HG03575 (cell line): Measurements from ENCODE around the gene KCNMB3.
"Not testable (repeated sequence)": the region's sequence is repeated elsewhere in the genome, so short reads cannot be mapped to it uniquely, and the experiment has no call there.

ENCODE experiments used
- ATAC-seq: cut with Tn5 transposase; IDR thresholded peaks from one replicate; pipeline ENCODE4 v1.9.1; 2021; ENCODE audit not compliant: unreplicated experiment, insufficient number of reproducible peaks, low FRiP score; ENCODE audit errors: extremely low read depth

The KCNMB3 gene, protein sequence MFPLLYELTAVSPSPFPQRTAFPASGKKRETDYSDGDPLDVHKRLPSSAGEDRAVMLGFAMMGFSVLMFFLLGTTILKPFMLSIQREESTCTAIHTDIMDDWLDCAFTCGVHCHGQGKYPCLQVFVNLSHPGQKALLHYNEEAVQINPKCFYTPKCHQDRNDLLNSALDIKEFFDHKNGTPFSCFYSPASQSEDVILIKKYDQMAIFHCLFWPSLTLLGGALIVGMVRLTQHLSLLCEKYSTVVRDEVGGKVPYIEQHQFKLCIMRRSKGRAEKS

DNA sequence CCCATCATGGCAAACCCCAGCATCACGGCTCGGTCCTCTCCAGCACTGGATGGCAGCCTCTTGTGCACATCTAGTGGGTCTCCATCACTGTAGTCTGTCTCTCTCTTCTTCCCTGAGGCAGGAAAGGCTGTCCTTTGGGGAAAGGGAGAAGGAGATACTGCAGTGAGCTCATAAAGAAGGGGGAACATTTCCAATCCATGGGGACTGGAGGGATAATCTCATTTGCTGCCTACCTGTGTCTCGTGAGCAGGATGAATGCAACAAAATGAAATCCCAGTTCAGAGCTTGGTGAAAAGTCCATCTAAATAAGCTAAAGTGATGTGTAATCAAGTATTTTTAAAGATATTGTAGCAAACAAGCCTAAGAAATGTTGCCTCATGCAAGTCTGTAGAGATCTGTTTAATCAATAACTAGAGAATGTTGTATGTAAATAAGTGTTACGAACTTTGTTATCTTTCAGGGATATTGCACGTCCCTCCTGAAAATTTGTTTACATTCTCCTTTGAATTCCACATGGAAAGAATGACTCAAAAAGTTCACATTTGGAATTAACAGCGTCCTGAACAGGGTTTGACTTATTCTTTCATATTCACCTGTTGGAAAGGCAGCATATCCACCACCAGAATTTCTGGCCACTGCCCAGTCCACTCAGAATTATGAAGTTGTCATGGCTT is at the start of gene KCNMB3:
TSS of gene KCNMB3 (minus strand) at position 312 of the 674 bp plus-strand sequence. CDS start at position 188, 124 bp downstream.
- no peak for ATAC-seq

DNA sequence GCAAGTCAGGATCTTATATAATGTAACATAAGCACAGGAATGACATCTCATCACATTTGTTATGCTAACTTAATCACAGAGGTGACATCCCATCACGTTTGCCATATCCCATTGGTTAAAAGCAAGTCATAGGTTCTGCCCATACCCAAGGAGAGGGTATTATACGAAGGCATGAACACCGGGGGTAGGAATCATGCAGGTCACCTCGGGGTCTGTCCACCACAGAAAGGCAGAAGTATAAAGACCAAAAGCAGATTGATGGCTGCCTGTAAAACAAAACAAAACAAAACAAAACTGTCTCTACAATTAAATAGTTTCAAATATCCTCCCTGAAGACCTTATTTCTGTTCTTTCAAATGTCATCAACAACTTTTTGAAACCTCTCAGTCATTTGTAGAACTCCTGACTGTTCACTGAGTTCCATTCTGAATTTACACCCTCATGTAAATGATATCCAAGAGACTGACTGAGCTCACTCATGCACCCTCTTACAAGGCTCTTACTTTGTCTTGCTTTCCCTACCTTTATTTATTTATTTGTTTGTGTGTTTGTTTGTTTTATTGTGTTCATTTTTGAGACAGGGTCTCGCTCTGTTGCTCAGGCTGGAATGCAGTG is 49.2 kb upstream of the KCNMB3 start:
- ATAC-seq, result no peak

DNA sequence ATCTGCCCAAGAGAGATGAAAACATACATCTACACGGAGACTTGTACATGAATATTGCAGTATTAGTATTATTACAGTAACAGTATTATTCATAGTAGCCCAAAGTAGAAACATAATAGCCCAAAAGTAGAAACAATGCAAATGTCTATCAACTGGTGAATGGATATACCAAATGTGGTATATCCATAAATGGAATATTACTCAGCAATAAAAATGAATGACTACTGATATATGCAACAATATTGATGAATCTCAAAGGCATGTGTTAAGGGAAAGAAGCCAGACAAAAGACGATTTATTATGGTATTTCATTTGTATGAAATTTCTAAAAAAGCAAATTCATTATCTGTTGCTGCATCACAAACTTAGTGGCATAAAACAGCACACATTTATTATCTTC is 48.4 kb upstream of the KCNMB3 start:
- ATAC-seq, result no peak

DNA sequence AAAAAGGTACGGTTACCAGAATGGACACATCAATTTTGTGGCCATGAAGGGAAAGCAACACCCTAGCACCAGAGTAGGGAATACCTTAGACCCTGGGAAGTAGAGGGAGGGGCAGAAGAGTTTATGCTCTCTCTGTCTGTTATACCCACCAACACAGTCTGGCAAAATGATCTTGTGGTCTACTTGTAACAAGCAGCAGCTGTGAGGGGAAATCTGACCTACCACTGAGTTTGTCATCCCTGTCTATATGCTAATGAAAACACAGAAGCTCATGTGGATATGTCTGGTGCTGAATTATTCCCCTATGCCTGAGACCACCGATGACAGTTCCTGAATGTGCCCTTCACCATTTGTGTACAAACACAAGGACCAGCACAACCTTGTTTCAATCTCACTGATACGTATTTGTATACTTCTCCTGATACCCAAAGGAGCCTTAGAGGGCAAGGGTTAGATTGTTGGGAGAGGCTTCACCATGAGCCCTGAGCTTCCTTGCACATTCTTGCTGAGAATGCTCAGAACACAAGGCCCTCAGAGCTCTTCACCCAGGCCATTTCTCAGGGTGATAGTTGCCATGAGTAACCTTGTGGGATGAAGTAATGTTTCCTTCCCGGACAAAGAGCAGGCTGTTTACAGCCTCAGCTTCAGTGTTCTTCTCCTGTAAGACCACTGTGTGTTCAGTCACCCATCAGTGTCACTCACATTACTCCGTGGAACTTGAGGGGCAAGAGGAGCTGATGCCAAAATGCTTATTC is 47.2 kb upstream of the KCNMB3 start:
- no peak for ATAC-seq

DNA sequence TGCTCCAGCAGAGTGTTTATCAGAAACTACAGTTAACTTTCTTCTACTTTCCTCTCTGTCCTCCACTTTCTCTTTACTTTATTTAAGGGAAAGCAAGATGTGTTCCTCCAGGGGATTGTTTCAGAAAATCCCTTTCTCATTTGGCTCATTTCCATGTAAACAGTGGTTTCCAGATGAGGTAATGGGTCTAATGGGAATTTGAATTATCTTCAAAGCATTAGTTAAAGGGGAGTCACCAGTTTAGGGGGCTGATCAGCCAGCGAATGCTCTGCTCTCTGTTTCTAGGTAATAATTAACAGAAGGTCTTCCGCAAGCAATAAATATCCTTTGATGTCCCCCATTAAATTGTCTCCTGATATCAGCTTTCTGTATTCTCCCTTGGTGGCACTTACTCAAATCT is 41.5 kb upstream of the KCNMB3 start:
- no peak for ATAC-seq

DNA sequence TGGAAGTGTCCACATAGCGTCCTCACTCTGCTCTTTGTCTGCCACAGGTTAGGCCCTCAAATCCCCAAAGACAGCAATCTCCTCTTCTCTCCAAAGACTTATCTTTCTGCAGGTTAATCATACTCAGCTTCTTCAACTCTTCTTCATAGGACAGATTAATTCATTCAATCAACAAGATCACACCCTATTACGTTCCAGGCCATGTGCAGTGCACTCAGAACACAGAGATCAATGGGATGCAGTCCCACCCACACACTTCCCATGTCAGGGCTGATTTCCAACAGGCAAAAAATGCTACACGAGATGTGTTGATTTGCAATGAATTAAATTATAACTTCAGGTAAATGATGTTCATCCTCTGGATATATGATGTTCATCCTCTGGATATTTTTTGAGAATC is 38.4 kb upstream of the KCNMB3 start:
- no peak for ATAC-seq

DNA sequence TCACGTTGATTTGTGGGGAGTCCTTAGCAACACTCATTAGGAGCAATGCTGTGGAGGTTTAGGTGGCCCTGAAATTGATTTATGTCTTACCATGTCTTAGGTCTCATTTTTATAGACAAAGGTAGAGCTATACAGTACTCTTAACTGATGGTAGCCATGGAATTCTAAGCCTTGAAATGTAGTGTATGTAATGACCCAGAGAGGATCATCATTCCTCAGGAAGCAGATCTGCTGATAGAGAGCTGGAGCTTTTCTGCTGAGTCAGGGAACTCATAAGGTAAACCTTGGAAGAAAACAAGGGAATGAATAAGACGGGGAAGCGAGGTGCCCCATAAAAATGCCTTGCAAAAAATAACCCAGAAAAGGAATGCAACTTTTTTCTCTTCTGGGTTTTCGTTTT is 37.9 kb upstream of the KCNMB3 start:
- no peak for ATAC-seq

DNA sequence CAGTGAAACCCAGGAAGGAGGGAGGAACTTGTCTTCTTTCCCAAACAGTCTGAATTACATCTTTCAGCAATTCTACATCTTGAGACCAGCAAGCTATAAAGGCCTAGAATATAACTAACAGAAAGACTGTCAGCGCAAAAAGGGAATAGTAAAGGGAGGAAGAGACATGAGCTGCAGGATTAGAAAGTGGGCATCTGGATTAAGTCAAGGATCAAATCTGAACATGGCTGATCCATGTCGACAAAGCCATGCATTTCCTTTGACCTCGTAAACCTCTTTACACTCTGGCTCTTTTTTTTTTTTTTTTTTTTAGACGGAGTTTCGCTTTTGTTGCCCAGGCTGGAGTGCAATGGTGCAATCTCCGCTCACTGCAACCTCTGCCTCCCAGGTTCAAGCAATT is 35.4 kb upstream of the KCNMB3 start:
- ATAC-seq, result no peak

DNA sequence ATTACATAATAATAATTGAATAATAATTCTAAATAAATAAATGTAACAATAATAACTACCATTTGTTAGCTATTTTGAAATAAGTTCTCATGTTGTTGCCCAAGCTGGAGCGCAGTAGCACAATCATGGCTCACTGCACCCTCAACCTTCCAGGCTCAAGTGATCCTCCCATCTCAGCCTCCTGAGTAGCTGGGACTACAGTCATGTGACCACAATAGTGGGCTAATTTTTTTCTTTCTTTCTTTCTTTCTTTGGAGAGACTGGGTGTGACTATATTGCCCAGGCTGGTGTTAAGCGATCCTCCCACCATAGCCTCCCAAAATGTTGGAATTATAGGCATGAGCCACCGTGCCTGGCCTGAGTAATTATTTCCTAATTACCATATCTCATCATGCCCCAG is 30.9 kb upstream of the KCNMB3 start:
- ATAC-seq, result no peak

DNA sequence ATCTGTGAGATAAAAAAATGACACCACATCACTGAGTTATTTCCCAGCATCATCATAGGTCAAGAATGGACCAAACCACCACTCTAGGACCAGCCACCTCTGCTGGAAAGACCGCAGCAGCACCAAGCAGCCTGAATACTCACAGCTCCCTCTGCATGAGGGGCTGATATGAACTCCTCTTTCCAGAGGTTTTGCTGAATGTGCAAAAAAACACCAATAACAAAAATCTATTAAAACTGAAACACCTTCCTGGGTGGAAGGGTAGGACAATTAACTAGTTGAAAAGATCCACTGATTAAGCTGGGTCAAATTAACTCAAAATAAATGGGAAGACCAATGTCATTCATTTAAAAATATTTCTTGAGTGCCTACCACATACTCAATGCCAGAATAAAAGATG is 28.9 kb upstream of the KCNMB3 start:
- no peak for ATAC-seq

DNA sequence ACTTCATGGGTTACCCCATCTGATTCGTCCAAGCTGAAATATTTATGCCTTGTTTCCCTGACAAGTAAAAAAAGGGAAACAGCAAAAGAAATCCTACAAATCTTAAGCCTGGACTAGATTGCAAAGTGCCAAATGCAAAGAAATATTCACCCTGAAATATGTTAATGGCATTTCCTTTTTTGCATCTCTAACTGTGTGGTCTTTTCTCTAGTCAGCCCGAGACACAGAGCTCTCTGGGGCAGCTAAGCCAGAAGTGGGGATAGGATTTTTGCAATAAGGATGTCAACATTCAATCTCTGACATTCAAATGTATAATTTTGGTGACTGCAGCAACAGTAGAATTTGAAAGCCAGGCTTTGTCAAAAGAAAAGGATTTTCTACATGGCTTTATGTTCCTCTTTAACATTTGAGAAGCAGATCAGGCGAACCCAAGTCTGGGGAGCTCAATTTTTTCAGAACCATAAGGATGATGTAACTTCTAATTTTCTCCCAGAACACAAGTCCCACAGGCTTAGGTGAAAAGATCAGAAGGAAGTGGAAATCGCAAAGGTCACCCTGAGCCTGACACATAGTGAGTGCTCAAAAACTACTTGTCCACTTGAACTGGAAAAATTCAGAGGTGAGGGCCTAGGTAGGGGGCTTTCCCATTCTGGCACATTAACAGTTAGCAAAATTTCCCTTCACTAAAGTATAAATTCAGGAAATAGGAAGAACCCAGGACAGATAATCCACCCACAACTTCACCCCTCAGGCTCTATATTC is 28.2 kb upstream of the KCNMB3 start:
- no peak for ATAC-seq

DNA sequence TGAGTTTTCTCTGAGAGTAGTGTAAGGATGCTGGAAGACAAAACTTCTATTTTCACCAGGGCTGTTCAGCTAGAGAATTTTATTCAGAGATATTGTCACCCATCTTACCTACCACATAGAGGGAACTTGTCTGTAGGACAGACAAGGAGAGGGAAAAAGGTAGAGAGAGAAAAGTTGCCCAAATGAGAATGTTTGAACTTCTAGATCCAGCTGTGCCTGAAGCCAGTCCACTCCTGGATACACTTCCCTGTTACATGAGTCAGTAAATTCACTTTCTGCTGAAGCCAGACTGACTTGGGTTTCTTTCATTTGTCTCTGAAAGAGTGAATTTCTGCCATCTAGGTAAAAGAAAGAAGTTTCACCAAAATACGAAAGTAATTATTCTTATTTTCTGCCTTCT is 27.2 kb upstream of the KCNMB3 start:
- ATAC-seq, result no peak

DNA sequence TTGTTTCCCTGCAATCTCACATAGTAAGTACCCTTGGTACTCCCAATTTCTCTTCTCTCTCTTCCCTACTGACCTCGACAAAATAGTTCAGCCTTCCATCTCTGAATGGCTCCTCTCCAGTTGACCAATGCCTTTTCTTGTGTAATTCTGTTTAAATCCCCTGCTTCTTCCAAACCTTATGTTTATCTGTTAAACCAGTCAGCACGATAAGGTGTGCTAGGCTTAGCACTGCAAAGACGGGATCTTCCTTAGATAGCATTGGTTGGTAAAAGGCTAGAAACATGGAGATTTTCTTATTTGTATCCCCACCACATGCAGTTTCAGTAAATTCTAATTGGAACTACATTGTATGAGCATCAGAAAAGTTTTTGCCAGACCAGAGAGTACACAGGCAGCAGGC is 25.8 kb upstream of the KCNMB3 start:
- ATAC-seq, result no peak

DNA sequence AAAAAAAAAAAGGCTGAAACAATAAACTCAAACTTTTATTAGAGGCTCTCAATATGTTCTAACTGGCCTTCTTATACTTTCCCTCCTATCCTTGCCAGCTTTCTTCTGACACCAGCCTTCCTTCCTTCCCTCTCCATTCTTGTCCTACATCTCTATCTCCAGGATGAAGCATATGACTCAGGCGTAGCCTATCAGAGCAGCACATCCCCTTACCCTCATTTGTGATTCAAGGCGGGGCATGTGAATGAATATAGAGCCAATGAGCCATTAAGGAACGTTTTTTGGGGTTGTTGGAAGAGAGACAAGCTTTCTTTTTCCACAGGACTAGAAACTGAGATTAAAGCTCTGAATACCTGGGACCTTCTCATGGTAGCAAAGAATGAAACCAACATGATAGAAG is 25.1 kb upstream of the KCNMB3 start:
- no peak for ATAC-seq

DNA sequence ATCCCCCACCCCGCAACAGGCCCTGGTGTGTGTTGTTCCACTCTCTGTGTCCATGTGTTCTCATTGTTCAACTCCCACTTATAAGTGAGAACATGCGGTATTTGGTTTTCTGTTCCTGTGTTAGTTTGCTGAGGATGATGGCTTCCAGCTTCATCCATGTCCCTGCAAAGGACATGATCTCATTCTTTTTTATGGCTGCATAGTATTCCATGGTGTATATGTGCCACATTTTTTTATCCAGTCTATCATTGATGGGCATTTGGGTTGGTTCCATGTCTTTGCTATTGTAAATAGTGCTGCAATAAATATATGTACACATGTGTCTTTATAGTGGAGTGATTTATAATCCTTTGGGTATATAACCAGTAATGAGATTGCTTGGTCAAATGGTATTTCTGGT is 23.5 kb upstream of the KCNMB3 start:
- not testable (repeated sequence) for ATAC-seq

DNA sequence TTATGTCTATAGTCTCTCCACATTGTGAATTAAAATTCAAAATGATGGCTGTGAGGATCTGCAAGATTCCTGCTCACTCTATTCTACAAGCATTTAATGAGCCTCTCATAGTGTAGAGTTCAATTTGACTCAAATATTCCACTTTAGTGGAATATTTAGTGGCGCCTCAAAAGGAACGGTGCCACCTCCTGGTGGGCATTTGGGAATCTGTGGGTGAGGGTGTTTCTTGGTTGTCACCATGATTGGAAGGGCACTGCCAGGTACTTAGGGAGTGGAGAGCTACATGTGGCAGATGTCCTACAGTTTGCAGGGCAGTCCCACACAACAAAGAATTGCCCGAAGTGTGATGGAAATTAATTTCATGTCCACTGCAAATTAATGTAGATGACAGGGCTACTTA is 21.5 kb upstream of the KCNMB3 start:
- no peak for ATAC-seq

DNA sequence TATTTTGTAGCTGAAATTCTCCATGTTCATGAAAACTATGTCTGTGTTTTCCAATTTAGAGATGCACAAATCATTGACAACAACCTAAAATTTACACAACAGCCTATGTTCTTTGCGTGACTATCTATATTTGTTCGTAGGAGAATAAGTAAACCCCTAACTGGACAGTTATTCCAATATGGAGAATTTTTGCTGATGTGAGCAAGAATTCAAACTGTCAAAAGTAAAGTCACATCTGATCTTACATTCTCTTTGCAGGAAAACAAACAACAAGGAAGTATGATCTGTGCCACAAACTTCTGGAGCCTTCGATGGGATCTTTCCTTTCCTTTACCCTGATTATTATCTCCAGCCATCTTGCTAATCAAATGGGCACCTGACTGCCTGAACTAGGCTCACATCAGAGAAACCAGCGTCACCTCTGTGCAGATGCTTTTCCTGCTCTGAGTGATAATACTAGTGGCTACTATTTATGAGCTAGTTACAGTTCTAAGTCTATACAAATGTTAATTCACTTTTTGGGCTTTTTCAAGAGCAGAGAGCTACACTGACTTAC is 18.3 kb upstream of the KCNMB3 start:
- no peak for ATAC-seq

DNA sequence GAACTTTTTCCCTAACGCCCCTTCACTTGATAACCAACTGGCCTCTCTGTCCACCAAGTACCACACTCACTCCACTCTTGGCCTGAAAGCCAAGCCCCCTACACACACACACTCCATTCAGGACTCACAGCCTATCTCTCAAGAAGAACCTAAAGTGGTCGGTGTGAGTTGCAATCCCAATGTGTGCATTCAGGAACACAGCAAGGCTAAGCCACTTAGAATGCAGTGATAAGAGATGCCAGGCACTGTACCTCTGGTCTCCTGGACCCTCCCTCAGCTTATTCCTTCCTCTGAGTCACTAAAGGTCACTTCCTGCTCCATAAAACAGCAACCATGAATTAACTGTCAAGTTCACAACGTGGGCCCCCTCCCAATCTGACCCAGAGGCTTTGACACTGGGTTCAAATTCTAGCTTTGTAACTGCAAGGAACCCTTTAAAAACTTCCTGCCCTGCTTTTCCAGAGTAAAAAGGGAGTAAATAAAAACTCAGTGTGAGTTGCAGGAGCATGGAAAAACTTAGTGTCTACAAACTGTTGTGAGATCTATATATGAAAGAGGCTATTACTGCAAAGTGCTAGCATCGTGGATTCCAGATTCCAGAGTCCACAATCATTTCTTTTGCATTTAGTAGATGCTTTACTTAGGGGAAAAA is 17.6 kb upstream of the KCNMB3 start:
- ATAC-seq, result no peak
